Breast epithelium (tissue), 4 donors: ENCODE results near the gene CDC20B. TPM values are rescaled to one million over a fixed set of nuclear protein-coding genes. Genes with fewer than 3 reads are reported as not detected.
A peak's percentile ranks its signal among the peaks of the same experiment; 100 is the strongest.

Source experiments
- DNase-seq, 2 donors: peaks; one replicate each; pipeline ENCODE4 v3.0.0-alpha.2; 2019; ENCODE audit warnings: low spot score in 2 of 2
- H3K27ac ChIP-seq, 2 donors: fragments of 200-600 bp; sonication (generic) in 1 of 2; one replicate each; pipeline ENCODE4 v1.5.1; 2016 to 2019; ENCODE audit warnings: mild to moderate bottlenecking in 1 of 2
- H3K27me3 ChIP-seq, 2 donors: fragments of 200-600 bp; sonication (generic) in 1 of 2; one replicate each; pipeline versions ENCODE4 v1.5.1 to v1.6.0; 2017 to 2019; ENCODE audit warnings: control low read depth in 1 of 2, mild to moderate bottlenecking in 1 of 2
- H3K36me3 ChIP-seq: fragments of 200-600 bp; one replicate; pipeline ENCODE4 v1.5.1; 2019
- H3K4me1 ChIP-seq, 2 donors: fragments of 200-600 bp; sonication (generic); one replicate each; pipeline ENCODE4 v1.5.1; 2016 to 2019; ENCODE audit warnings: control low read depth in 1 of 2
- H3K4me3 ChIP-seq, 3 donors: fragments of 200-600 bp; sonication (generic); 1 replicate in 2 of 3; 2 replicates in 1 of 3; pipeline ENCODE4 v1.5.1; 2016 to 2019; ENCODE audit warnings: mild to moderate bottlenecking in 3 of 3, moderate library complexity in 2 of 3
- H3K9me3 ChIP-seq, 2 donors: fragments of 200-600 bp; sonication (generic) in 1 of 2; one replicate each; pipeline ENCODE4 v1.5.1; 2016 to 2019; ENCODE audit warnings: control low read depth in 1 of 2
- POLR2A ChIP-seq: fragments of 450-650 bp; IDR thresholded peaks from one replicate; pipeline ENCODE4 v1.6.1; 2016; ENCODE audit warnings: antibody characterized with exemption, mild to moderate bottlenecking, moderate library complexity
- POLR2AphosphoS5 ChIP-seq, 3 donors: sonication (generic); formaldehyde crosslinking; IDR thresholded peaks; one replicate each; pipeline ENCODE4 v1.6.1; 2017; ENCODE audit warnings: antibody characterized with exemption in 3 of 3
- intact Hi-C: fragments of 100-400 bp; cut with DNase I; formaldehyde crosslinking; loops from one replicate; pipeline ENCODE4 v1.15.1; 2023; ENCODE audit warnings: low total_unique reads
- total RNA-seq, 3 donors: library from RNA; depleted of rRNA; stranded (reverse); fragments of >200 nt; gene quantifications; one replicate each; pipeline ENCODE4 v1.1.0, GENCODE V29; 2016
- TF ChIP-seq, protein P1 (sequence below), 3 donors: fragments of 450-650 bp; IDR thresholded peaks; one replicate each; pipeline ENCODE4 v1.5.1; 2016 to 2017; ENCODE audit warnings: antibody characterized with exemption in 3 of 3, mild to moderate bottlenecking in 3 of 3, moderate library complexity in 3 of 3

Gene CDC20B
- total RNA-seq, 3 donors from 2014 or later: not detected

DNA sequence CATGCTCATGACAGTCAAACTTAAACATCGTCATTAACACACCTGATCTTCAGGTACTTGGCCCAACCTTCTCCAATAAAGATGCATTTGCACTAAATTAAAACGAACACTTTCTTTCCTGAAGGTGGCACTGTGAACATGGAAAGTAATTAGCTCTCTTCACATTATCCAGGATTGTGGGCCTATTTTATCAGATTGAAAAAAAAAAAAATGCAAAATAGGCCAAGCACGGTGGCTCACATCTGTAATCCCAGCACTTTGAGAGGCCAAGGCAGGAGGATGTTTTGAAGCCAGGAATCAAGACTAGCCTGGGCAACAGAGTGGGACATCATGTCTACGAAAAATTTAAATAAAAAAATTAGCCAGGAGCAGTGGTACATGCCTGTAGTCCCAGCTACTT, 14.4 kb upstream of the CDC20B start:
- H3K4me3 ChIP-seq: no peak overlapping the region
- no peak for TF ChIP-seq POLR2A
- TF ChIP-seq, protein P1, sequence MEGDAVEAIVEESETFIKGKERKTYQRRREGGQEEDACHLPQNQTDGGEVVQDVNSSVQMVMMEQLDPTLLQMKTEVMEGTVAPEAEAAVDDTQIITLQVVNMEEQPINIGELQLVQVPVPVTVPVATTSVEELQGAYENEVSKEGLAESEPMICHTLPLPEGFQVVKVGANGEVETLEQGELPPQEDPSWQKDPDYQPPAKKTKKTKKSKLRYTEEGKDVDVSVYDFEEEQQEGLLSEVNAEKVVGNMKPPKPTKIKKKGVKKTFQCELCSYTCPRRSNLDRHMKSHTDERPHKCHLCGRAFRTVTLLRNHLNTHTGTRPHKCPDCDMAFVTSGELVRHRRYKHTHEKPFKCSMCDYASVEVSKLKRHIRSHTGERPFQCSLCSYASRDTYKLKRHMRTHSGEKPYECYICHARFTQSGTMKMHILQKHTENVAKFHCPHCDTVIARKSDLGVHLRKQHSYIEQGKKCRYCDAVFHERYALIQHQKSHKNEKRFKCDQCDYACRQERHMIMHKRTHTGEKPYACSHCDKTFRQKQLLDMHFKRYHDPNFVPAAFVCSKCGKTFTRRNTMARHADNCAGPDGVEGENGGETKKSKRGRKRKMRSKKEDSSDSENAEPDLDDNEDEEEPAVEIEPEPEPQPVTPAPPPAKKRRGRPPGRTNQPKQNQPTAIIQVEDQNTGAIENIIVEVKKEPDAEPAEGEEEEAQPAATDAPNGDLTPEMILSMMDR (IDR thresholded peaks at IDR 0.05): no peak
- TF ChIP-seq POLR2AphosphoS5 (IDR thresholded peaks at IDR 0.05): no peak
- H3K36me3 ChIP-seq: no peaks in the 10 kb centered on the region
- no peak for DNase-seq
- no peaks in the 10 kb centered on the region for H3K4me1 ChIP-seq
- no peaks in the 10 kb centered on the region for H3K9me3 ChIP-seq
- H3K27me3 ChIP-seq: peaks cover 0 to 7% of the 10 kb centered on the region in 2 donors
- intact Hi-C loops: no loop called here
- H3K27ac ChIP-seq: no peak overlapping the region

DNA sequence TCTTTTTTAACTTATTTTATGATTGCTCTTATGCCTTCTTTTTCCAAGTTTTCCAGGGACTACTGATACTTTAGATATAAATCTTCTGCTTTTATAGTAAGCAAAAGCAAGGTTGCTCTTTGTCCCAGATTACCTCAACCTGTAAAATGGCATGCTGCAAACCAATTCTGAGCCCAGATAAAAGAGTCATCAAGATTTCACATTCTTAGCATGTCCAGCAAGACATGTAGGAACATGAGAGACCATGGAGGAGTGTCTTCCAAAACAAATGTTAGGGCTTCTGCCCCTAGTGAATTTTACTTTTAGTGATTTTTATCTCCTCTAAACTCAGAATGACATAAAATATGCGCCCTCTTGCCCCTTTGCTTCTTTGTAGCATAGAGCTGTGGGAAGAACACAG, 7.0 kb upstream of the CDC20B start:
- H3K4me1 ChIP-seq: peaks cover 0 to 5% of the 10 kb centered on the region in 2 donors
- H3K4me3 ChIP-seq: no peak overlapping the region
- peaks cover 0 to 26% of the 10 kb centered on the region in 2 donors for H3K27me3 ChIP-seq
- H3K27ac ChIP-seq: no peak overlapping the region
- H3K36me3 ChIP-seq: no peaks in the 10 kb centered on the region
- intact Hi-C loops: no loop called here
- no peaks in the 10 kb centered on the region for H3K9me3 ChIP-seq
- DNase-seq: no peak
- no peak for TF ChIP-seq POLR2AphosphoS5 (IDR thresholded peaks at IDR 0.05)
- TF ChIP-seq, protein P1 (IDR thresholded peaks at IDR 0.05): no peak
- no peak for TF ChIP-seq POLR2A

DNA sequence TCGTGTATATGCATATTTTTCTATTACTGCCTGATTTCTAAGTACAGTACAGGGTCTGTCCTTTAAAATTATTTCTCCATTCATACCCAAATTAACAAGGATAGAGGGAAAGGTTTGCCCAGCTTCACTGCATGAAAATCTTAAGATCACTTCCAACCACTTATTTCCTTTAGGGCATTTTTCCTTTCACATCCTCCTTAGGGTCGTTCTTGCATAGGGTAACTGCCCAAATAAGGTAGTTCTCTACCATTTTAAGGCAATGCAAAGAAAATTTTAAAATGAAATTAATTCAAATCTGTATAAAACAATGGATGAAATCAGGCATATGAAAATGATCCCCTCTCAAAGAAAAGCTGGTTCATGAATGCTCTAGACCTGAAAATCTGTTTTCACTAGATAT, 4.1 kb upstream of the CDC20B start:
- no peak for DNase-seq
- TF ChIP-seq POLR2AphosphoS5 (IDR thresholded peaks at IDR 0.05) (no peak), POLR2A (no peak)
- TF ChIP-seq, protein P1 (IDR thresholded peaks at IDR 0.05): no peak
- intact Hi-C loops: loop anchor here (10.0 kb wide), 1 partner anchor 518 kb away; no protein-coding TSS in a partner anchor
- Histone ChIP-seq H3K4me1 (peaks cover 0 to 5% of the 10 kb centered on the region in 2 donors), H3K4me3 (no peak overlapping the region), H3K27me3 (peaks cover 0 to 41% of the 10 kb centered on the region in 2 donors), H3K36me3 (no peaks in the 10 kb centered on the region), H3K27ac (no peak overlapping the region), H3K9me3 (no peaks in the 10 kb centered on the region)

DNA sequence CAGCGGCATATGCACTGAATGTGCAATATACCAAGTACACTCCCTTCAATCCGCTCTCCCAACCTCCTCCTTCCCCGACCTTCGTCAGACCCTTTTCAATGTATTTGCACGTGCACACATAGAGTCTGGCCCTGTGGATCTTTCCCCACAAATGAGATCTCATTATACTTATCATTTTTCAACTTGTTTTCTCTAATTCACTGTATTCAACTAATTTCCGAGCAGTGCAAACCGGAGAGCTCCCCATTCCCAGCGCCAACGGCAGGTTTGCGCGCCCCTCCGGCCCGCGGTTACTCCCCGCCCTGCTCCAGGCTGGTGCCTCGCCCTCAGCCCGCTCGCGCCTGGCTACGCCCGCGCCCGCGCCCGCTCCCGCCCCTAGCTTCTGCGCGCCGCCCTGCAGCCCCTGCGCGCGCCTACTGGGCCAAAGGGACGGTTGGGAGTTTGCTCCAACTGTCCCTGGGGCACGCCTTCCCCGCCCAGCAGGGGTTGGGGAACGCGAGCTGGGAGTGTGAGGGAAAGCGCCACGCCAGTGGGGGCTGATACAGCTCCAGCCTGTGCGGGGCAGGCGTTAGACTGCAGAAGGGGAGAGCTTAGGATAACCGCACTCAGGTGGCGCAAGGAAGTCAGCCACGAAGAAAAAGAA, 3.3 kb upstream of the CDC20B start:
- Histone ChIP-seq H3K27me3 (peaks cover 0 to 41% of the 10 kb centered on the region in 2 donors), H3K4me3 (peak overlapping the region in 2 of 3 donors; percentile 41 to 54)
- DNase-seq: no peak

DNA sequence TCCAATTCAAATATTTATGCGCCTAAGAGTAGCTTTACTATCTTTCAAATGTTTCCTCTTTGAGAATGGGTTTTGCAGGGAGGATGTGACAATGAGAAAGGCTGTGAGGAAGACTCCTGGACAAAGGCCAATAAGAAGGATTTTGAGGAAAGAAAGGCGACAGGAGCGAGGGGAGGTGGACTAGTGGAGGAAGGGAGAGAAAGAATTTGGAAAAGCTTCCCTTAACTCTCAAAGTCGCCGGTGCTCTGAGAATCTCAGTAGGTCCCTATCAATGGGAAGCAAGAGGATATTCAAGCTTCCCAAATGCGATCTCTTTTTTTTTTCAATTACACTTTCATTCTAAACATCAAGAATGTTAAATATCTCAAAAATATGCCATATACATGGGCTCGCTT, 2.8 kb upstream of the CDC20B start:
- Histone ChIP-seq H3K27me3 (peaks cover 0 to 41% of the 10 kb centered on the region in 2 donors), H3K36me3 (no peaks in the 10 kb centered on the region), H3K9me3 (no peaks in the 10 kb centered on the region), H3K4me3 (peak overlapping the region in 2 of 3 donors; percentile 41 to 54), H3K27ac (no peak overlapping the region), H3K4me1 (peaks cover 0 to 5% of the 10 kb centered on the region in 2 donors)
- no peak for TF ChIP-seq POLR2AphosphoS5 (IDR thresholded peaks at IDR 0.05)
- TF ChIP-seq, protein P1 (IDR thresholded peaks at IDR 0.05): no peak
- TF ChIP-seq POLR2A: no peak
- DNase-seq: no peak
- intact Hi-C loops: loop anchor here (10.0 kb wide), 1 partner anchor 519 kb away; no protein-coding TSS in a partner anchor

More for the DNA sequence above, 3.3 kb upstream of the CDC20B start:
- H3K27ac ChIP-seq: no peak overlapping the region
- H3K36me3 ChIP-seq: no peaks in the 10 kb centered on the region
- intact Hi-C loops: loop anchor here (10.0 kb wide), 1 partner anchor 519 kb away; no protein-coding TSS in a partner anchor
- H3K9me3 ChIP-seq: no peaks in the 10 kb centered on the region
- TF ChIP-seq POLR2AphosphoS5 (IDR thresholded peaks at IDR 0.05) (no peak), POLR2A (no peak)
- TF ChIP-seq, protein P1 (IDR thresholded peaks at IDR 0.05): no peak
- H3K4me1 ChIP-seq: peaks cover 0 to 5% of the 10 kb centered on the region in 2 donors
